ENCODE results near the gene GH1. TPM values are rescaled to one million over a fixed set of nuclear protein-coding genes. Genes with fewer than 3 reads are reported as not detected.
"Not testable (repeated sequence)": the region's sequence is repeated elsewhere in the genome, so short reads cannot be mapped to it uniquely, and the experiment has no call there.

Gene GH1
- polyA plus RNA-seq, 1 experiment: not detected

- H3K36me3 ChIP-seq (ENCODE audit: control insufficient read depth, insufficient read depth, low read length); H3K4me3 ChIP-seq (ENCODE audit: low read depth, low read length); POLR2A ChIA-PET; DNase-seq (ENCODE audit: low read depth): not testable (repeated sequence)
- CTCF ChIA-PET: interaction anchor here (0.8 to 8.5 kb wide), 11 partner anchors 8 to 42 kb away, joined by 3 to 72 read pairs (median 6); no protein-coding TSS in a partner anchor
- peaks cover 11% of the 10 kb centered on the region for H3K27me3 ChIP-seq (ENCODE audit: control insufficient read depth, insufficient read depth, low read length)
- 0 out of 2 replicates have a peak, but pooled peaks have one; percentile 9 for TF ChIP-seq CTCF (IDR thresholded peaks at IDR 0.05; ENCODE audit: insufficient read depth, low read depth, low read length)
Observed at GRCh38 chr17:63881337-63881736, 37.3 kb downstream of the GH1 start.

- Histone ChIP-seq H3K4me3 (ENCODE audit: low read depth, low read length) (no peak overlapping the region), H3K27me3 (ENCODE audit: control insufficient read depth, insufficient read depth, low read length) (peaks cover 14% of the 10 kb centered on the region), H3K36me3 (ENCODE audit: control insufficient read depth, insufficient read depth, low read length) (no peaks in the 10 kb centered on the region)
- no peak for TF ChIP-seq CTCF (IDR thresholded peaks at IDR 0.05; ENCODE audit: insufficient read depth, low read depth, low read length)
- POLR2A ChIA-PET: no interaction called here
- DNase-seq (ENCODE audit: low read depth): no peak
- CTCF ChIA-PET: interaction anchor here (0.8 to 8.5 kb wide), 7 partner anchors 8 to 43 kb away, joined by 3 to 72 read pairs (median 9); no protein-coding TSS in a partner anchor
Observed at GRCh38 chr17:63880706-63881105, 37.9 kb downstream of the GH1 start.

- H3K4me3 ChIP-seq (ENCODE audit: low read depth, low read length); H3K36me3 ChIP-seq (ENCODE audit: control insufficient read depth, insufficient read depth, low read length); DNase-seq (ENCODE audit: low read depth): not testable (repeated sequence)
- CTCF ChIA-PET: interaction anchor here (1.7 to 8.5 kb wide), 2 partner anchors 11 to 13 kb away, joined by 5 to 72 read pairs; no protein-coding TSS in a partner anchor
- POLR2A ChIA-PET: interaction anchor here (0.6 kb wide), 1 partner anchor 17 kb away, joined by 3 read pairs; no protein-coding TSS in a partner anchor
- H3K27me3 ChIP-seq (ENCODE audit: control insufficient read depth, insufficient read depth, low read length): peaks cover 14% of the 10 kb centered on the region
Observed at GRCh38 chr17:63878413-63878812, 40.2 kb downstream of the GH1 start.

- POLR2A ChIA-PET; DNase-seq (ENCODE audit: low read depth); H3K4me3 ChIP-seq (ENCODE audit: low read depth, low read length); H3K36me3 ChIP-seq (ENCODE audit: control insufficient read depth, insufficient read depth, low read length): not testable (repeated sequence)
- peaks cover 11% of the 10 kb centered on the region for H3K27me3 ChIP-seq (ENCODE audit: control insufficient read depth, insufficient read depth, low read length)
- CTCF ChIA-PET: interaction anchor here (1.2 to 8.5 kb wide), 4 partner anchors 8 to 26 kb away, joined by 3 to 72 read pairs (median 4); no protein-coding TSS in a partner anchor
Observed at GRCh38 chr17:63874693-63875092, 43.9 kb downstream of the GH1 start.

GRCh38 chr17:63874061-63874626, 44.5 kb downstream of the GH1 start:
- POLR2A ChIA-PET; H3K4me3 ChIP-seq (ENCODE audit: low read depth, low read length); H3K36me3 ChIP-seq (ENCODE audit: control insufficient read depth, insufficient read depth, low read length); DNase-seq (ENCODE audit: low read depth): not testable (repeated sequence)
- H3K27me3 ChIP-seq (ENCODE audit: control insufficient read depth, insufficient read depth, low read length): peaks cover 11% of the 10 kb centered on the region
- CTCF ChIA-PET: interaction anchor here (1.2 to 8.5 kb wide), 3 partner anchors 8 to 15 kb away, joined by 3 to 72 read pairs (median 3); no protein-coding TSS in a partner anchor

GRCh38 chr17:63873577-63873976, 45.1 kb downstream of the GH1 start, which contains the start of gene CSH2:
Gene CSH2 (minus strand): TSS chr17:63873677. CDS start chr17:63873614, 63 bp downstream.
- H3K4me3 ChIP-seq (ENCODE audit: low read depth, low read length); POLR2A ChIA-PET; H3K36me3 ChIP-seq (ENCODE audit: control insufficient read depth, insufficient read depth, low read length); DNase-seq (ENCODE audit: low read depth): not testable (repeated sequence)
- CTCF ChIA-PET: interaction anchor here (1.5 to 8.5 kb wide), 2 partner anchors 9 to 16 kb away, joined by 3 to 72 read pairs; no protein-coding TSS in a partner anchor
- peaks cover 11% of the 10 kb centered on the region for H3K27me3 ChIP-seq (ENCODE audit: control insufficient read depth, insufficient read depth, low read length)

- DNase-seq (ENCODE audit: low read depth); H3K4me3 ChIP-seq (ENCODE audit: low read depth, low read length); POLR2A ChIA-PET; CTCF ChIA-PET; H3K36me3 ChIP-seq (ENCODE audit: control insufficient read depth, insufficient read depth, low read length); H3K27me3 ChIP-seq (ENCODE audit: control insufficient read depth, insufficient read depth, low read length): not testable (repeated sequence)
Observed at GRCh38 chr17:63871646-63872365, 46.8 kb downstream of the GH1 start.

- ChIA-PET POLR2A (interaction anchor here (0.6 kb wide), 1 partner anchor 489 kb away, joined by 3 read pairs; no protein-coding TSS in a partner anchor), CTCF (interaction anchor here (1.0 to 6.5 kb wide), 6 partner anchors 11 to 28 kb away, joined by 4 to 37 read pairs (median 5); partner anchors contain the start of genes GH2 and SMARCD2)
- H3K36me3 ChIP-seq (ENCODE audit: control insufficient read depth, insufficient read depth, low read length); DNase-seq (ENCODE audit: low read depth); H3K27me3 ChIP-seq (ENCODE audit: control insufficient read depth, insufficient read depth, low read length); H3K4me3 ChIP-seq (ENCODE audit: low read depth, low read length): not testable (repeated sequence)
Observed at GRCh38 chr17:63870292-63870665, 48.4 kb downstream of the GH1 start.
